PC-9 (cell line): Measurements from ENCODE around the gene CWC22. TPM values are rescaled to one million over a fixed set of nuclear protein-coding genes. Genes with fewer than 3 reads are reported as not detected.

Experiments used
- BruUV-seq: library from RNA; stranded (reverse); fragments of 400-500 nt; replicated peaks from 2 replicates; lab custom pipeline; 2021; lab: Mats Ljungman, UMichigan
- CTCF ChIA-PET: fragments of 300-600 bp; sonication (Branson Sonifier 250); formaldehyde crosslinking; loops from one replicate; lab custom pipeline; 2022; ENCODE audit warnings: antibody characterized with exemption; lab: Charles Lee
- POLR2A ChIA-PET: fragments of 300-600 bp; sonication (Branson Sonifier 250); formaldehyde crosslinking; loops from one replicate; lab custom pipeline; 2022; ENCODE audit warnings: antibody characterized with exemption; ENCODE audit not compliant: unreplicated experiment; lab: Charles Lee
- DNase-seq, 2 experiments: peaks; one replicate each; pipeline versions ENCODE4 v3.0.0 to v3.0.0-alpha.2; 2015 to 2022; ENCODE audit warnings: mixed read lengths in 1 of 2
- H2AFZ ChIP-seq: fragments of 200-600 bp; sonication (generic); 2 replicates; pipeline ENCODE4 v1.8.1; 2017; ENCODE audit warnings: antibody characterized with exemption
- H3F3A ChIP-seq: fragments of 200-600 bp; sonication (generic); 2 replicates; pipeline ENCODE4 v1.8.1; 2017; ENCODE audit warnings: antibody characterized with exemption, mild to moderate bottlenecking, low read depth; ENCODE audit not compliant: insufficient read depth
- H3K27ac ChIP-seq: fragments of 200-600 bp; sonication (generic); 2 replicates; pipeline ENCODE4 v1.6.1; 2016; ENCODE audit warnings: mixed run types
- H3K27me3 ChIP-seq: fragments of 200-600 bp; sonication (generic); 2 replicates; pipeline ENCODE4 v1.6.1; 2016; ENCODE audit warnings: low read depth, mixed run types; ENCODE audit not compliant: insufficient read depth
- H3K36me3 ChIP-seq: fragments of 200-600 bp; sonication (generic); 2 replicates; pipeline ENCODE4 v1.6.1; 2016; ENCODE audit warnings: low read depth, mixed run types
- H3K4me1 ChIP-seq: fragments of 200-600 bp; sonication (generic); replicated peaks from 2 replicates; pipeline ENCODE4 v1.6.1; 2016; ENCODE audit warnings: mixed run types; ENCODE audit not compliant: insufficient read depth
- H3K4me2 ChIP-seq: fragments of 200-600 bp; sonication (generic); 2 replicates; pipeline ENCODE4 v1.6.1; 2017; ENCODE audit warnings: mixed run types
- H3K4me3 ChIP-seq: fragments of 200-600 bp; sonication (generic); 2 replicates; pipeline ENCODE4 v1.6.1; 2016; ENCODE audit warnings: mixed run types
- H3K79me2 ChIP-seq: fragments of 200-600 bp; sonication (generic); 2 replicates; pipeline ENCODE4 v1.6.1; 2017; ENCODE audit warnings: low read depth, mixed run types
- H3K9me2 ChIP-seq: fragments of 200-600 bp; sonication (generic); 2 replicates; pipeline ENCODE4 v1.8.1; 2017; ENCODE audit warnings: mild to moderate bottlenecking; ENCODE audit not compliant: insufficient read depth
- H3K9me3 ChIP-seq: fragments of 200-600 bp; sonication (generic); 2 replicates; pipeline ENCODE4 v1.8.1; 2016; ENCODE audit warnings: low read depth; ENCODE audit not compliant: insufficient read depth
- H4K20me1 ChIP-seq: fragments of 200-600 bp; sonication (generic); 2 replicates; pipeline ENCODE4 v1.8.1; 2017; ENCODE audit not compliant: insufficient read depth
- EZH2 ChIP-seq: fragments of 200-600 bp; sonication (generic); IDR thresholded peaks from 2 replicates; pipeline ENCODE4 v1.8.0; 2017; ENCODE audit warnings: antibody characterized with exemption, low read depth
- intact Hi-C: fragments of 100-400 bp; cut with micrococcal nuclease; formaldehyde crosslinking; loops from one replicate; pipeline ENCODE4 v1.10.0; 2022; ENCODE audit not compliant: unreplicated experiment
- total RNA-seq: library from RNA; stranded (reverse); gene quantifications from 2 replicates; pipeline ENCODE4 v1.2.3, GENCODE V29; 2021
- TF ChIP-seq, protein P1 (sequence below): fragments of 200-600 bp; sonication (generic); conservative IDR thresholded peaks from 2 replicates; pipeline ENCODE4 v1.6.1; 2017; ENCODE audit warnings: mixed run types, antibody characterized with exemption, mild to moderate bottlenecking, moderate library complexity

The CWC22 gene
- total RNA-seq, 1 experiment from 2014 or later: 35.2 TPM

DNA sequence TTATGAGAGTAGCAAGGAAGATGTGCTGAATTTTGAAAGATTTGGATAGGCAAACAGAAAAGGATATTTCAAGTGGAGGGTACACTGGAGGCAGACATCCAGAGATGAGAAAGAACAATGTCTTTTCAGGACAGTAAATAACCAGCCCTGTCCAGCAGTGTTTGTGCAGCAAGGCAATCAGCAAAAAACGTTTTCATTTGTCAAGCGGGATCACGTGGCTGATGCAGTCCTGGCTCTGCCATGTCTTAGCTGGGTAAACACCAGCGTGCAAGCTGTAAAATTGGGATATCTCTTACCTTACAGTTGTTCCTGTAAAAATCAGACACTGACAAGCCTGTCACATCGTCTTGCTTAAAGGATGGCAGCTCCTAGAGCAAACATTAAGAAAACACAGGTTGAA lies 67.8 kb downstream of the CWC22 start:
- Histone ChIP-seq H3K79me2 (no peaks in the 10 kb centered on the region), H4K20me1 (no peaks in the 10 kb centered on the region), H3K4me1 (no peaks in the 10 kb centered on the region), H3K27ac (no peak overlapping the region), H3K27me3 (no peaks in the 10 kb centered on the region), H3K4me3 (no peak overlapping the region), H3K36me3 (peaks cover 1% of the 10 kb centered on the region), H3K9me3 (no peaks in the 10 kb centered on the region), H2AFZ (no peak overlapping the region), H3K9me2 (no peaks in the 10 kb centered on the region), H3F3A (no peaks in the 10 kb centered on the region), H3K4me2 (no peak overlapping the region)
- POLR2A ChIA-PET: no interaction called here
- no TSS peak for BruUV-seq
- no peak for DNase-seq
- no peak for TF ChIP-seq EZH2
- TF ChIP-seq, protein P1, sequence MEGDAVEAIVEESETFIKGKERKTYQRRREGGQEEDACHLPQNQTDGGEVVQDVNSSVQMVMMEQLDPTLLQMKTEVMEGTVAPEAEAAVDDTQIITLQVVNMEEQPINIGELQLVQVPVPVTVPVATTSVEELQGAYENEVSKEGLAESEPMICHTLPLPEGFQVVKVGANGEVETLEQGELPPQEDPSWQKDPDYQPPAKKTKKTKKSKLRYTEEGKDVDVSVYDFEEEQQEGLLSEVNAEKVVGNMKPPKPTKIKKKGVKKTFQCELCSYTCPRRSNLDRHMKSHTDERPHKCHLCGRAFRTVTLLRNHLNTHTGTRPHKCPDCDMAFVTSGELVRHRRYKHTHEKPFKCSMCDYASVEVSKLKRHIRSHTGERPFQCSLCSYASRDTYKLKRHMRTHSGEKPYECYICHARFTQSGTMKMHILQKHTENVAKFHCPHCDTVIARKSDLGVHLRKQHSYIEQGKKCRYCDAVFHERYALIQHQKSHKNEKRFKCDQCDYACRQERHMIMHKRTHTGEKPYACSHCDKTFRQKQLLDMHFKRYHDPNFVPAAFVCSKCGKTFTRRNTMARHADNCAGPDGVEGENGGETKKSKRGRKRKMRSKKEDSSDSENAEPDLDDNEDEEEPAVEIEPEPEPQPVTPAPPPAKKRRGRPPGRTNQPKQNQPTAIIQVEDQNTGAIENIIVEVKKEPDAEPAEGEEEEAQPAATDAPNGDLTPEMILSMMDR: no peak
- CTCF ChIA-PET: no interaction called here
- intact Hi-C loops: loop anchor here (10.0 kb wide), 1 partner anchor 514 kb away; no protein-coding TSS in a partner anchor

DNA sequence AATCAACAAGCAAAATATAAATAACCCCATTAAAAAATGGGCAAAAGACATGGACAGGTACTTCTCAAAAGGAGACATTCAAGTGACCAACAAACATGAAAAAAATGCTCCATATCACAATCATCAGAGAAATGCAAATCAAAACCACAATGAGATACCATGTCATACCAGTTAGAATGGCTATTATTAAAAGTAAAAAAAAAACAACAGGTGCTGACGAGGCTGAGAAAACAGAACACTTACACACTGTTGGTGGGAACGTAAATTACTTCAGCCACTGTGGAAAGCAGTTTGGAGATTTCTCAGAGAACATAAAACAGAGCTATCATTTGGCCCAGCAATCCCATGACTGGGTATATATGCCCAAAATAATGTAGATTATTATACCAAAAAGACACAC lies 69.1 kb downstream of the CWC22 start:
- ChIA-PET CTCF (no interaction called here), POLR2A (no interaction called here)
- no peak overlapping the region for H3K4me2 ChIP-seq
- H3K4me3 ChIP-seq: no peak overlapping the region
- H3K36me3 ChIP-seq: no peaks in the 10 kb centered on the region
- TF ChIP-seq, protein P1: no peak
- TF ChIP-seq EZH2: no peak
- intact Hi-C loops: loop anchor here (10.0 kb wide), 1 partner anchor 513 kb away; no protein-coding TSS in a partner anchor
- no peaks in the 10 kb centered on the region for H3K9me3 ChIP-seq
- H3K4me1 ChIP-seq: no peaks in the 10 kb centered on the region
- no peak overlapping the region for H2AFZ ChIP-seq
- no peaks in the 10 kb centered on the region for H3F3A ChIP-seq
- no peaks in the 10 kb centered on the region for H4K20me1 ChIP-seq
- no peaks in the 10 kb centered on the region for H3K79me2 ChIP-seq
- H3K9me2 ChIP-seq: no peaks in the 10 kb centered on the region
- H3K27ac ChIP-seq: no peak overlapping the region
- no peaks in the 10 kb centered on the region for H3K27me3 ChIP-seq
- DNase-seq: no peak
- no TSS peak for BruUV-seq

DNA sequence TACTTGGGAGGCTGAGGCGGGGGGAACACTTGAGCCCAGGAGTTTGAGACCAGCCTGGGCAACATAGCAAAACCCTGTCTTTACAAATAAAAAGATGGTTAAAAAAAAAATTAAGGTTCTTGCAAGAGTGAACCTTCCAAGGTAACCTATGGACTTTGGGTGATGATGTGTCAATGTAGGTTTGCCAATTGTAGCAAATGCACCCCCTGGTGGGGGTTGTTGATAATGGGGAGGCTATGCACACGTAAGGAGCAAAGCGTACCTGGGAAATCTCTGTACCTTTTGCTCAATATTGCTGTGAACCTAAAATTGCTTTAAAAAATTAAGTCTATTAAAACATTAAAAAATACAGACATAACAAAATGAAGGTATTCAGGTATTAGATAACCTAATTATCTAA lies 70.4 kb downstream of the CWC22 start:
- POLR2A ChIA-PET: interaction anchor here (0.7 kb wide), 1 partner anchor 1655 kb away, joined by 4 read pairs; no protein-coding TSS in a partner anchor
- CTCF ChIA-PET: no interaction called here
- DNase-seq: peak in 1 of 2 experiments; percentile 34

More for the DNA sequence above, 70.4 kb downstream of the CWC22 start:
- intact Hi-C loops: loop anchor here (1.0 to 10.0 kb wide), 2 partner anchors 512 to 1140 kb away; no protein-coding TSS in a partner anchor
- Histone ChIP-seq H3K79me2 (no peaks in the 10 kb centered on the region), H4K20me1 (no peaks in the 10 kb centered on the region), H3K4me1 (no peaks in the 10 kb centered on the region), H3K36me3 (no peaks in the 10 kb centered on the region), H3K4me2 (no peak overlapping the region), H3K4me3 (no peak overlapping the region), H3K9me2 (no peaks in the 10 kb centered on the region), H3K27ac (no peak overlapping the region), H3K9me3 (no peaks in the 10 kb centered on the region), H3K27me3 (no peaks in the 10 kb centered on the region), H2AFZ (no peak overlapping the region), H3F3A (no peaks in the 10 kb centered on the region)
- BruUV-seq: no TSS peak
- TF ChIP-seq EZH2: no peak
- TF ChIP-seq, protein P1: peak; percentile 72
